Hippocampal formation (tissue), 2 donors: Measurements from ENCODE around the gene CDH4.

Source experiments
- DNase-seq, 2 donors: peaks; one replicate each; lab custom pipeline; 2025; lab: John Stamatoyannopoulos, UW

The CDH4 gene

GRCh38 chr20:61649105-61649859 is 397.2 kb downstream of the CDH4 start:
- no peak for DNase-seq

DNA sequence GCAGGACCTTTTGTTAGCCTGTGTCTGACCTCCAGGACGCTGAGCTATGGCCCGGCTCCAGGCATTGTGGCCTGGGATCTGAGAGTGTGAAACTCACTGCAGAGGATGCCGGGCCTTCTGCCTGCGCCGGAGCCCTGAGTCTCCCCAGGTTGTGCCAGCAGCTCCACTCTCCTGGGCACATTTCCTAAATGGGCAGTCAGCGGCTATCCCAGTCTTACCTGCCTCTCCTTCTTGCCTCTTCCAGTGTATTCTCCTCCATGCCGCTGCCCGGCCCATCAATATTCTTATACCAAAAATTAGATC is 397.8 kb downstream of the CDH4 start:
- no peak for DNase-seq

DNA sequence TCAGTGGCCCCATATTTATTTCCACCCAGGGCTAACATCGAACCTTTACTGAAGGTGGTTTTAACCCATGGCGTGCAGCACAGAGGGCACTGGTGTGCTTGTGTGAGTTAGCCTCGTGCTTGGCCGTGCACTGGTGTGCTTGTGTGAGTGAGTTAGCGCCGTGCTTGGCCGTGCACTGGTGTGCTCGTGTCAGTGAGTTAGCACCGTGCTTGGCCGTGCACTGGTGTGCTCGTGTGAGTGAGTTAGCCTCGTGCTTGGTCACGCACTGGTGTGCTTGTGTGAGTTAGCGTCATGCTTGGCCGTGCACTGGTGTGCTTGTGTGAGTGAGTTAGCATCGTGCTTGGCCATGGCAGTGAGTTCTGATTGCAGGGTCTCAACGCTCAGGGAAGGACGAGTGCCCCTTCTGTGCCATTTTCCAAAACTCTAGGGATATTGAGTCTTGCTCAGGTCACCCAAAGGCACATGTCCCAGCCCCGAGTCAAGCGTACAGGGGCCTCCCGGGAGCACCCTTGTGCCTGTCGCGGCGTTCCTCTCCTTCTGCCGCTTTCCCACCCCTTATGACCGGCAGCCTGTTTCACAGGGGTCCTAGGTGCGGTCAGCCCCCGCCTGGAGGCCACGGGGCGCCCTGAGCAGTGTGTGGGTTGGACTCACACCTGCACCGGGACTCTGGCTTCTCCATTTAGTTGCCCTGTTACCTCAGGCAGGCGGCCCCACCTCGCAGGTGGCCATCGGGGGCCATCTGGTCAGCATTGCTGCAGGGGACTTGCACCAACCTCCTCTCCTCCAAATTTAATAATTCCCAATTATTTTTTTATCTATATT is 399.1 kb downstream of the CDH4 start:
- no peak for DNase-seq

GRCh38 chr20:61652146-61652545 is 400.1 kb downstream of the CDH4 start:
- DNase-seq, result no peak

DNA sequence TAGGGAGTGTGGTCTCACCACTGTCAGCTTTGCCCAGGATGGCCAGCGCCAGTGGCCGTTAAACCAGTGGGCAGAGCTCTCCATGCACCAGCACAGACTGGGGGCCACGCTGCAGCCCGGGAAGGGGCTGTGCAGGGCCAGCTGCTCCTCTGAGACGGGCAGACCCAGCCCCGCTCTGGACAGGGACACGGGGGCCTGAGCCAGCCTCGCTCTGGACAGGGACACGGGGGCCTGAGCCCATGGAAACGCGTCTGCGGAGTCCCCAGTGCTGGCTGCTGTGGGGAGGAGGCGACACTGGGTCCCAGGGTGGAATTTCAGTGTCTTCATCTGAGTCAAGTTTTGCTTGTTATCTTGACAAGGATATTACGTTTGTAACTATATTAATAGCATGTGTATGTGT is 402.7 kb downstream of the CDH4 start:
- DNase-seq, result no peak

DNA sequence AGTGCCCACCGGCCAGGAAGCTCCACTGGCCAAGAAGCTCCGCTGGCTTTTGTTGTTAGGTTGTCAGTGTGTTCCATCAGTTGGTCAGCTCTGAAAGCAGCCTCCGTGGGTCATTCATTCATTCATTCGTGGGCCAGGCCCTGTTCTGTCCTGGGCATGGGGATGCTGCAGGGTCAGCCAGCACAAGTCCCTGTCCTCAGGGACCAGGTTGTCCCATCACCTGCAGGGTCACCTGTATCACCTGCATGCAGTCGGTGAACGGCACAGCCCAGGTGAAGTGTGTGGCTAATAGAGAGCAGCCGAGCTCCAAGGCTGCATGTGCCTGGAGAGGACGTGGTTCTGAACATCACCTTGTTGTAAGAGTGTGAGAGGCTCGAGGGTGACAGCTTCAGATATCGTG is 403.5 kb downstream of the CDH4 start:
- no peak for DNase-seq

DNA sequence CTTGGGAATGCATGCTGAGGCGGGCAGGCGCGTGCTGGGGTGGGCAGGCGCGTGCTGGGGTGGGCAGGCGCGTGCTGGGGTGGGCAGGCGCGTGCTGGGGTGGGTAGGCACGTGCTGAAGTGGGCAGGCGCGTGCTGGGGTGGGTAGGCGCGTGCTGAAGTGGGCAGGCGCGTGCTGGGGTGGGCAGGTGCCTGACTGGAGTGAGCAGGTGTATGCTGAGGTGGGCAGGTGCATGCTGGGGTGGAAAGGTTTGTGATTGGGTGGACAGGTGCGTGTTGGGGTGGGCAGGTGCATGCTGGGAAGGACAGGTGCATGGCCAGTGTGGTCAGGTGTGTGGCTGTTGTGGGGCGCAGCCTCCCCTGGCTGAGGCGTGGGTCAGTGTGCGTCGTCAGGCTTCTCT is 404.1 kb downstream of the CDH4 start:
- DNase-seq, result no peak

DNA sequence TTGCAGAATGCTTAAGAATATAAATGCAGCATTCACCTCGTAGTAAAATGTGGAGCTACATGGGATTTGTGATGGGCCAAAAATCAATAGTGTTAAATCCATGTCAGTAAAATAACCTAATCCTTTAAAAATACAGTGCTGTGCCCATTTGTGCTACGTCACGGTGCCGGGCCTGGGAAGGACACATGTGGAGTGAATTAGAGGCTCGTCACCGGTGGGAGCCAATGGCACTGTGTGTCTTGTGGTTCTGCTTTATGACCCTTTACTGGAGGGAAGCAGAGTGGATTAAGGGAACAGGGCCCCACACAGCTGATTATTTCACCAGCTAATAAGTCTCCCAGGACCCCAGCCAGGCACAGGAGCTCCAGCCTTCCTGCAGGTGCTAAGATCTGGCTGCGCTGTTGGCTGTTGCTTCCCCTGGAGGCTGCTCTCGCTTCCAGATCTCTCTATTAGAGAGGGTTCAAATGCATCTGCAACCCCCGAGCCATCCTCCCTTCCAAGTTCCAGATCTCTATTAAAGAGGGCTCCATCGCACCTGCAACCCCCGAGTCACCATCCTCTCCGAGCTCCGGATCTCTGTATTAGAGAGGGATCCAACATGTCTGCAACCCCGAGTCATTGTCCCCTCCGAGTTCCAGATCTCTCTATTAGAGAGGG is 405.8 kb downstream of the CDH4 start:
- no peak for DNase-seq

DNA sequence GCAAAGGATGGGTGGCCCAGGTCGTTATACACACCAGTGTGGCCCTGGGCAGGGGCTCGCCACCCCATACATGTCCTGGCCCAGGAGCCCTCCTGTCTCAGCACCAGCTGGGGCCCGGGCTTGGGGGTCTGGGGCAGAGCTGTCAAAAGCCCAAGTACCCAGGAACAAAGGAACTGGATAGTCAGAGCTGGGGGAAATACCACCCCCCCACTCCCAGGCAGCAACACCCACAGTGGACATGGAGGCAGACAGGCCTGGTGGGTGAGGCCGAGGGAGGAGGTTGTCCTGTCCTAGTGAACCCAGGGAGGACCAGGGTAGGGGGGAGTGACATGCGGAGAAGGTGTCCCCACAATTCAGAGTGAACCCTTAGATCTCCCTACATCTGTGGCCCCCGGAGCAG is 406.5 kb downstream of the CDH4 start:
- no peak for DNase-seq

GRCh38 chr20:61659246-61659993 is 407.4 kb downstream of the CDH4 start:
- DNase-seq, result no peak

DNA sequence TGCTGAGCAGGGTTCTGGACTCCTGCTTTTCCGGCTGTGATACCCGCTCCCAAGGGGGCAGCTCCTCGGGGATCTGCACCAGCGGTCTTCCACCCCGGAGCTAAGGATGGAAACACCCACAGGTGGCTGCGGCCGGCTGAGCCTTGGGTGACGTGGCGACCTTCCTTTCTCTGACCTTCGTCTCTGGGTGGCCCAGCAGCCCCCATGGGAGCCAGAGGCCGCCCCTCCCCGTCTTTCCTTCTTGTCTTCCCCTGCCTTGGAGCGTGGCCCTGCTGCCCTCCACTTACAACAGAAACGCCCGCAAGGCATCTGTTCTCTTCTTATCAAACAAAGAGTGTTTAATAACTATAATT is 407.9 kb downstream of the CDH4 start:
- DNase-seq, result no peak

DNA sequence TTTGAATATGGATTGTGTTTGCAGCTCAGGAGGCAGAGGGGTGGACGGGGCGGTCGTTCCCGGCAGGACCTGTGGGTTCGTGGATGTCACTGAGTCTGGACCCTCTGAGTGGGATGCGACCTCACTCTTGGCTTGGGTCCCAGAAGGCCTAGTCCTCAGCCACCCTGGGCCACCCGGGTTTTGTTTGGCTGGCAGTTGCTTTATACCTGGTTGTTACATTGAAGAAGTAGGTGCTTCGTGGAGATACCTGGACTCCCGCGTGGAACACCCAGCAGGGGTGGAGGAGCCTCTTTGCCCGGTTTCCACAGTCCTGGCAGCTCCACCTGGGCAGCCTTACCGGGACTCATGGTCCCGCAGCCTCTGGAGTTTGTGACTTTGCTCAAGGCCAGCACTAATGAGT is 408.5 kb downstream of the CDH4 start:
- DNase-seq, result no peak

GRCh38 chr20:61661025-61661424 is 409.0 kb downstream of the CDH4 start:
- no peak for DNase-seq

- no peak for DNase-seq
These were observed 409.5 kb downstream of the CDH4 start for GRCh38 chr20:61661583-61661982.

DNA sequence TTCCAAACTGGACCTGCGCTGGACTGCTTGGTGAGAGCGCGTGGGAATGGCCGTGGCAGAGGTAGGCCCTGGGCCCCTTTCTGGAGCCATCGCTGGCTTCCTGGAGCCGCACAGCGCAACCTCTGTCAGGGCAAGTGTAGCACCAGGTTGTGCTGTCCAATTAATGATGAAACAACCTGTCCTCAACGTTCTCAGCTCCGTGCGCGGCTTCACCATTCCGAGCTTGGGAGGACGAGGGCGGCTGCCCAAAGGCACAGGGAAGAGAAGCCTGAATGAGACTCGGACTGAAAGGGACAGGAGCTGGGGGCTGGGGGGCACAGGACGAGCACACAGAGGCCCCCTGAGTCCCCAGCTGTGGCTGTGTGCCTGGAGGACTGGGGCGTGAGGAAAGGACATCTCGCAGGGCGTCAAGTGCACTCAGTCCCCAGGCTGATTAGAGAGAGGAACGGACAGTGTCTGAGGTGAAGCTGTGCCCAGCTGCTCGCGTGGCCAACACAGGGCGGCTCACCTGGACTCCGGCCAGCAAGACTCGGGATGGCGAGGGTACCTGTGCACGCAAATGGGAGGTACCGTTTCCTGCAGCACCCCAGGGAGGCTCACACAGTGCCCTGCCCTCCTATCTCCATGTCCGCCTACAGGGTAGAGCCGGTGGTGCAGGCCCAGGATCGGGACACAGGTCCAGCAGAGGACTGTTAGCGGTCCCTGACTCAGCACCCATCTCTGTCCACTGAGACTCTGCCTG is 410.3 kb downstream of the CDH4 start:
- no peak for DNase-seq

- DNase-seq, result peak; percentile 8 to 15
These were observed 410.9 kb downstream of the CDH4 start for GRCh38 chr20:61662968-61663331.

DNA sequence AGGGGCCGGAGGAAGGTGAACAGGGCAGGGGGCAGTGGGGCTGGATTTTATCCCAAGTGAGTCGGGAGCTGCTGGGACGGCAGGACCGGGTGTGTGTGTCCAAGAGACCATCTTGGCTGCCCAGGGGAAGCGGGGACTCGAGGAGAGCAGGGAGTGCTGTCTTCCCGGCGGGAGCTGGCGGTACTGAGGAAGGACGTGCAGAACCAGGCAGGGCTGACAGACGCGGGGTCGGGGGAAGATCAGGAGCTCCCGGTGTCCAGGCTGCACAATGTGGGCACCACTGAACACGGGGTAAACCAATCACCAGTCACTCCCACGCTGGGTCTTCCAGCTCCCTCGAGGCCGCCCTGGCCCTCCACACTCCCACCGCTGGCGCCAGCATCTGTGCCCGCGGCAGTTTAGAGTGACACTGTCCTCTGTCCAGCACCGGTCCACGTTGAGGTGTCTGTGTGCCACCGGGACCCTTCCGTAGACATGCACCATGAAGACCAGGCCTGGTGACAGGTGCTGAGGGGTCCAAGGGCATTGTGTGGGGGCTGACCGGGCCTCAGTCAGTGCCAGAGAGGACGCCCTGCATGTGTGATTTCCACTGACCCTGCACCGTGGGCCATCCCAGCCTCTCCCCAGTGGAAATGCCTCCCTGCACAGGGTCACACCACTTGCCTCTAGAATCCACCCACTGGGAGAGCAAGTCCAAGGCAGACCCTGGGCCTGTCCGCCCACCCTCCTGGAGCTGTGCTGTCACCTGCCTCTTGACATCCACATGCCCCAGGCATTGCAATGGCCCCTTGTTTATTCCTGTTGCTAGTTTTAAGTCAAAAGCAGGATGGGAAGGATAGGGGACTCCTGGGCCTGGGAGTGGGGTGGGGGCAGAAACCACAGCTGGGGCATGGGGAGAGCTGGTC is 411.7 kb downstream of the CDH4 start:
- DNase-seq, result no peak

- no peak for DNase-seq
These were observed 412.7 kb downstream of the CDH4 start for GRCh38 chr20:61664556-61665320.

DNA sequence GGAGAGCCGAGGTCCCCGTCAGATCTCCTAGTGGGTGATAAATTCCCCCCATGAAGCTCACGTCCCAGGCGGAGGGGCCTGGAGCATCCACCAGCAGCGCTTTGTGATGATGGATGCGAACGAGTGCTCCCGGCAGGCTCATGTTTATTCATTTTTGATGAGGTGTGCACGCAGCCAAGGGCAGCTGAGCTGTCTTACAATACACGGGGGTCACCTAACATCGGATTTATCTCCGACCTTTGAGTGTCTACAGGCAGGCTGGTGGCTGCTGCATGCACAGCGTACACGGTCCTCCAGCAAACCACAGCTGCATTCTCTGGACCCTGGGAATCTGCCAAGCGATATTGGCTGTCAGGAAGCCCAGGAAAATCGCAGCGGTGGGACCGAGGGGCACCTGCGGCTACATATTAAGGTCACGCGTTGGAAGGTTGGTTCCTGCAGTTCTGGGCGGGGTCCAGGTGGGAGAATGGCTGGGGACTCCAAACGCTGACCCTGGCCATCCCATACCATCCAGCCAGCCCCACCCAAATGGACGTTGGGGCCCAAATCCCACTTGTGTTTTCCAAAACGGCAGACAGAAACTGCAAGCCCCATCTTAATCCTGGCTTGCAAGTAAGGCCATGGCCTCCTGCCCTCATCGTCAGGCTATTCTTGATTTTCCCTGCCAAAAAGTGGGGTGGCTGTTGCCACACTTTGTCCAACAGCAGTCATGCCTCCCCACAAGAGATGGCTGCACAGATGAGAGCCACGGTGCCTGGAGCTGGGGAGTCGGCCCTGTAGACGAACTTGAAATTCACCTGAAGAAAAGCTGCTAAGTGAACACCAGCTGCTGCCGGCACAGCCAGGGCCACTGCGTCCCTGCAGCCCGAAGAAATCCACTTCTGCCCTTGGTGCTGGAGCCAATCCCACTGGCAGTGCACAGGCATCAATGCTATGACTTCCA is 413.7 kb downstream of the CDH4 start:
- DNase-seq, result no peak
